Measurements from ENCODE around the gene TPTE2.

The TPTE2 gene

GRCh38 chr13:19575230-19575629, 13.9 kb upstream of the TPTE2 start:
- no peak for TF ChIP-seq CTCF (conservative IDR thresholded peaks at IDR 0.05; ENCODE audit: low read depth, low read length)
- Histone ChIP-seq H3K4me1 (ENCODE audit: low read depth, poor library complexity, severe bottlenecking) (no peaks in the 10 kb centered on the region), H3K27ac (no peak overlapping the region), H3K9ac (no peak overlapping the region), H3K27me3 (ENCODE audit: insufficient read depth, low read depth) (no peaks in the 10 kb centered on the region), H3K4me2 (no peak overlapping the region), H3K4me3 (IDR thresholded peaks at IDR 0.05; ENCODE audit: insufficient read depth, low read depth, low read length) (no peak overlapping the region), H4K20me1 (ENCODE audit: insufficient read depth) (no peaks in the 10 kb centered on the region), H2AFZ (ENCODE audit: low read depth) (no peak overlapping the region), H3K79me2 (ENCODE audit: insufficient read depth, low read depth) (no peaks in the 10 kb centered on the region), H3K36me3 (ENCODE audit: insufficient read depth) (no peaks in the 10 kb centered on the region)

- Histone ChIP-seq H3K4me1 (ENCODE audit: low read depth, poor library complexity, severe bottlenecking) (no peaks in the 10 kb centered on the region), H4K20me1 (ENCODE audit: insufficient read depth) (no peaks in the 10 kb centered on the region), H3K36me3 (ENCODE audit: insufficient read depth) (no peaks in the 10 kb centered on the region), H3K4me2 (no peak overlapping the region), H3K27me3 (ENCODE audit: insufficient read depth, low read depth) (no peaks in the 10 kb centered on the region), H3K4me3 (IDR thresholded peaks at IDR 0.05; ENCODE audit: insufficient read depth, low read depth, low read length) (no peak overlapping the region), H3K27ac (no peak overlapping the region), H3K9ac (no peak overlapping the region), H3K79me2 (ENCODE audit: insufficient read depth, low read depth) (no peaks in the 10 kb centered on the region), H2AFZ (ENCODE audit: low read depth) (no peak overlapping the region)
- no peak for TF ChIP-seq CTCF (conservative IDR thresholded peaks at IDR 0.05; ENCODE audit: low read depth, low read length)
Measured at GRCh38 chr13:19573120-19573716, 11.9 kb upstream of the TPTE2 start.

- Histone ChIP-seq H3K4me3 (IDR thresholded peaks at IDR 0.05; ENCODE audit: insufficient read depth, low read depth, low read length) (no peak overlapping the region), H4K20me1 (ENCODE audit: insufficient read depth) (no peaks in the 10 kb centered on the region), H3K36me3 (ENCODE audit: insufficient read depth) (no peaks in the 10 kb centered on the region), H3K9ac (no peak overlapping the region), H3K79me2 (ENCODE audit: insufficient read depth, low read depth) (no peaks in the 10 kb centered on the region), H2AFZ (ENCODE audit: low read depth) (no peak overlapping the region), H3K27ac (no peak overlapping the region), H3K27me3 (ENCODE audit: insufficient read depth, low read depth) (no peaks in the 10 kb centered on the region), H3K4me2 (no peak overlapping the region), H3K4me1 (ENCODE audit: low read depth, poor library complexity, severe bottlenecking) (peaks cover 3% of the 10 kb centered on the region)
- no peak for TF ChIP-seq CTCF (conservative IDR thresholded peaks at IDR 0.05; ENCODE audit: low read depth, low read length)
Measured at GRCh38 chr13:19572280-19572679, 10.9 kb upstream of the TPTE2 start.

GRCh38 chr13:19567820-19568534, 6.6 kb upstream of the TPTE2 start:
- no peak for TF ChIP-seq CTCF (conservative IDR thresholded peaks at IDR 0.05; ENCODE audit: low read depth, low read length)
- Histone ChIP-seq H3K4me2 (0 out of 2 replicates have a peak overlapping the region, but pooled peaks have one; percentile 13), H3K4me3 (IDR thresholded peaks at IDR 0.05; ENCODE audit: insufficient read depth, low read depth, low read length) (no peak overlapping the region), H3K27me3 (ENCODE audit: insufficient read depth, low read depth) (no peaks in the 10 kb centered on the region), H2AFZ (ENCODE audit: low read depth) (no peak overlapping the region), H3K4me1 (ENCODE audit: low read depth, poor library complexity, severe bottlenecking) (peaks cover 3% of the 10 kb centered on the region), H3K36me3 (ENCODE audit: insufficient read depth) (no peaks in the 10 kb centered on the region), H3K79me2 (ENCODE audit: insufficient read depth, low read depth) (no peaks in the 10 kb centered on the region), H3K27ac (no peak overlapping the region), H3K9ac (no peak overlapping the region), H4K20me1 (ENCODE audit: insufficient read depth) (no peaks in the 10 kb centered on the region)

Measured in KMS-11 (cell line).